Loucy (cell line): ENCODE data around the gene PERCC1.

ENCODE experiments used
- H2AFZ ChIP-seq: fragments of 200-600 bp; sonication (generic); 2 replicates; pipeline ENCODE4 v1.6.0; 2016; ENCODE audit warnings: antibody characterized with exemption, mild to moderate bottlenecking, low read length, moderate library complexity
- H3F3A ChIP-seq: fragments of 200-600 bp; 2 replicates; pipeline ENCODE4 v1.6.0; 2016; ENCODE audit warnings: antibody characterized with exemption, low read depth, mild to moderate bottlenecking
- H3K27me3 ChIP-seq: fragments of 200-600 bp; sonication (generic); 2 replicates; pipeline ENCODE4 v1.6.1; 2014; ENCODE audit warnings: low read length, mild to moderate bottlenecking; ENCODE audit not compliant: insufficient read depth, poor library complexity, severe bottlenecking
- H3K36me3 ChIP-seq: fragments of 200-600 bp; sonication (generic); 2 replicates; pipeline ENCODE4 v1.6.1; 2016; ENCODE audit warnings: low read length; ENCODE audit not compliant: insufficient read depth
- H3K4me1 ChIP-seq: fragments of 200-600 bp; sonication (generic); 2 replicates; pipeline ENCODE4 v1.5.1; 2014; ENCODE audit warnings: low read length, mild to moderate bottlenecking; ENCODE audit not compliant: insufficient read depth, poor library complexity, severe bottlenecking
- H3K4me2 ChIP-seq: fragments of 200-600 bp; sonication (generic); 2 replicates; pipeline ENCODE4 v1.6.0; 2014; ENCODE audit warnings: antibody characterized with exemption, low read length, low read depth, mild to moderate bottlenecking; ENCODE audit not compliant: poor library complexity, severe bottlenecking
- H3K4me3 ChIP-seq: fragments of 200-600 bp; sonication (generic); 2 replicates; pipeline ENCODE4 v1.5.1; 2014; ENCODE audit warnings: low read length, mild to moderate bottlenecking, mixed read lengths; ENCODE audit not compliant: poor library complexity, severe bottlenecking
- H3K79me2 ChIP-seq: fragments of 200-600 bp; sonication (generic); 2 replicates; pipeline ENCODE4 v1.6.1; 2014; ENCODE audit warnings: low read length; ENCODE audit not compliant: insufficient read depth
- H3K9ac ChIP-seq: fragments of 200-600 bp; sonication (generic); 2 replicates; pipeline ENCODE4 v1.6.0; 2014; ENCODE audit warnings: mild to moderate bottlenecking, low read depth, low read length, moderate library complexity; ENCODE audit not compliant: poor library complexity, severe bottlenecking
- H3K9me2 ChIP-seq: fragments of 200-600 bp; sonication (generic); replicated peaks from 2 replicates; pipeline ENCODE4 v1.6.1; 2016; ENCODE audit warnings: low read depth, low read length, mixed read lengths
- H3K9me3 ChIP-seq: fragments of 200-600 bp; sonication (generic); 2 replicates; pipeline ENCODE4 v1.6.1; 2014; ENCODE audit warnings: mild to moderate bottlenecking, antibody characterized with exemption, low read length, low read depth; ENCODE audit not compliant: insufficient read depth
- H4K20me1 ChIP-seq: fragments of 200-600 bp; sonication (generic); 2 replicates; pipeline ENCODE4 v1.6.0; 2014; ENCODE audit warnings: antibody characterized with exemption, low read length, mild to moderate bottlenecking; ENCODE audit not compliant: insufficient read depth, poor library complexity, severe bottlenecking
- EZH2phosphoT487 ChIP-seq: fragments of 200-600 bp; IDR thresholded peaks from 2 replicates; pipeline ENCODE4 v1.6.1; 2018; ENCODE audit warnings: antibody characterized with exemption, mild to moderate bottlenecking, moderate library complexity, borderline replicate concordance
- TF ChIP-seq, protein P1 (sequence below): fragments of 200-600 bp; sonication (generic); conservative IDR thresholded peaks from 2 replicates; pipeline ENCODE4 v1.5.1; 2014; ENCODE audit warnings: mild to moderate bottlenecking, antibody characterized with exemption, low read length

Gene PERCC1

DNA sequence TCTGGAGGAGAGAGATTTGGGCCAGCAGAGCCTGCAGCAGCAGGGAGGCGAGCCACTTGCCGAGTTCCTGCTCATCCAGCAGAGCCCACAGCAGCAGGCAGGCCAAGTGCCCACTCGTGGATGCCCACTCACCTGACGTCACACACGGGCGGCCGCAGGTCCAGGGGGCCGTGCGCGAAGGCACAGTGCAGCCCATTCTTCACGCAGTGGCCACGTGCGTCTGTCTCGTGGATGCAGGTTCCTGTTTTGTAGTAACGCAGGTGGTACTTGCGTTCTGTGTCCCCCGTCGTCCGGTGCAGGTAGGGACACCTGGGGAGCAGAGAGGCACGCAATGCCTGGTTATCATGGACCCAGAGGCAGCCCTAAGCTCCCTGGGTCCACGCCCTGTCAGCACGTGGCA, 27.8 kb upstream of the PERCC1 start:
- no peak overlapping the region for H2AFZ ChIP-seq
- no peaks in the 10 kb centered on the region; the same call in 1 of the 2 replicates for H3K79me2 ChIP-seq
- H3K36me3 ChIP-seq = no peaks in the 10 kb centered on the region; the same call in 1 of the 2 replicates
- no peak overlapping the region for H3K4me2 ChIP-seq
- no peaks in the 10 kb centered on the region for H3K9me2 ChIP-seq
- H3K4me3 ChIP-seq = no peak overlapping the region
- no peaks in the 10 kb centered on the region for H3K9me3 ChIP-seq
- no peaks in the 10 kb centered on the region for H3K4me1 ChIP-seq
- no peaks in the 10 kb centered on the region for H3F3A ChIP-seq
- no peaks in the 10 kb centered on the region for H3K27me3 ChIP-seq
- H4K20me1 ChIP-seq = peaks cover 3% of the 10 kb centered on the region
- no peak for TF ChIP-seq EZH2phosphoT487
- TF ChIP-seq, protein P1, sequence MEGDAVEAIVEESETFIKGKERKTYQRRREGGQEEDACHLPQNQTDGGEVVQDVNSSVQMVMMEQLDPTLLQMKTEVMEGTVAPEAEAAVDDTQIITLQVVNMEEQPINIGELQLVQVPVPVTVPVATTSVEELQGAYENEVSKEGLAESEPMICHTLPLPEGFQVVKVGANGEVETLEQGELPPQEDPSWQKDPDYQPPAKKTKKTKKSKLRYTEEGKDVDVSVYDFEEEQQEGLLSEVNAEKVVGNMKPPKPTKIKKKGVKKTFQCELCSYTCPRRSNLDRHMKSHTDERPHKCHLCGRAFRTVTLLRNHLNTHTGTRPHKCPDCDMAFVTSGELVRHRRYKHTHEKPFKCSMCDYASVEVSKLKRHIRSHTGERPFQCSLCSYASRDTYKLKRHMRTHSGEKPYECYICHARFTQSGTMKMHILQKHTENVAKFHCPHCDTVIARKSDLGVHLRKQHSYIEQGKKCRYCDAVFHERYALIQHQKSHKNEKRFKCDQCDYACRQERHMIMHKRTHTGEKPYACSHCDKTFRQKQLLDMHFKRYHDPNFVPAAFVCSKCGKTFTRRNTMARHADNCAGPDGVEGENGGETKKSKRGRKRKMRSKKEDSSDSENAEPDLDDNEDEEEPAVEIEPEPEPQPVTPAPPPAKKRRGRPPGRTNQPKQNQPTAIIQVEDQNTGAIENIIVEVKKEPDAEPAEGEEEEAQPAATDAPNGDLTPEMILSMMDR = no peak
- H3K9ac ChIP-seq = no peak overlapping the region

DNA sequence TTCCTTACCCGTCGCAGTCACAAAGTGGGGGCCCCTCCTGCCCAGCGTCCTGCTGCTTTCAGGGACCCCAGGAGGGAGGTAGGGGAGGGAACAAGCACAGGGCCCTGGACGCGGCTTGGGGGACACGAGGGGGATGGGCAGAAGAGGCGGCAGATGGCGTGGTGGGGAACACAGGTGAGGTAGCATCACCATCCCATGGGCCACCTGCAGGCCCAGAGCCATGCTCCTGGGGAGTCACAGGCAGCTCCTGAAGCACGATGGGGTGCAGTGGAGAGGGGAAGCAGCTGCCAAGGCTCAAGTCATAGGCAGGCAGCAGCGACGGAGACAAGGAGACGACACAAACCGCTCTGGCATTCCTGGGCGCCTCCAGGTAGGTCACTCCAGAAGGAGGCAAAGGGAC, 27.1 kb upstream of the PERCC1 start:
- H3K9ac ChIP-seq = no peak overlapping the region
- H3K36me3 ChIP-seq = no peaks in the 10 kb centered on the region; the same call in 1 of the 2 replicates
- peaks cover 3% of the 10 kb centered on the region for H4K20me1 ChIP-seq
- H3K4me3 ChIP-seq = no peak overlapping the region
- no peaks in the 10 kb centered on the region for H3K9me3 ChIP-seq
- H3K4me2 ChIP-seq = no peak overlapping the region
- no peak overlapping the region for H2AFZ ChIP-seq
- no peaks in the 10 kb centered on the region for H3F3A ChIP-seq
- no peaks in the 10 kb centered on the region for H3K9me2 ChIP-seq
- H3K79me2 ChIP-seq = peaks cover 3% of the 10 kb centered on the region; the same call in 1 of the 2 replicates
- no peaks in the 10 kb centered on the region for H3K4me1 ChIP-seq
- H3K27me3 ChIP-seq = no peaks in the 10 kb centered on the region
- TF ChIP-seq, protein P1 = no peak
- TF ChIP-seq EZH2phosphoT487 = no peak

DNA sequence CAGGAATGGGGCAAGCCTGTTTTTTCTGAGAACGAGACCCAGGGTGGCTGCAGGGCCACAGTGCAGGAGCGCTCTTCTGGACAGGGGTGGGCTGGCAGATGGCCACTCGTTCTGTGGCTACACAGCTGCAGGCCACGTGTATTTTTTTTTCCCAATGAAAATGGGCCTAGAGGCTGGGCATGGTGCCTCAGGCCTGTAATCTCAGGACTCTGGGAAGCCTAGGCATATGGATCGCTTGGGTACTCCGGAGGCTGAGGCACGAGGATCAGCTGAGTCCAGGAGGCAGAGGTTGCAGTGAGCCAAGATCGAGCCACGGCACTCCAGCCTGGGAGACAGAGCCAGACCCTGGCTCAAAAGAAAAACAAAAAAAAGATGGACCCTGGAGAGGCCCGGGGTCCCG, 23.1 kb upstream of the PERCC1 start:
- Histone ChIP-seq H3K9me3 (no peaks in the 10 kb centered on the region), H3K4me3 (peak overlapping the region; percentile 79), H3K4me2 (peak overlapping the region; percentile 70), H3K9ac (no peak overlapping the region), H3F3A (no peaks in the 10 kb centered on the region), H2AFZ (no peak overlapping the region), H3K4me1 (no peaks in the 10 kb centered on the region), H3K79me2 (peaks cover 3% of the 10 kb centered on the region; the same call in 1 of the 2 replicates), H3K36me3 (no peaks in the 10 kb centered on the region), H4K20me1 (peaks cover 3% of the 10 kb centered on the region), H3K9me2 (no peaks in the 10 kb centered on the region), H3K27me3 (no peaks in the 10 kb centered on the region)
- TF ChIP-seq, protein P1 = no peak
- TF ChIP-seq EZH2phosphoT487 = no peak
